ENCODE data around the gene ZNF331. TPM values are rescaled to one million over a fixed set of nuclear protein-coding genes. Genes with fewer than 3 reads are reported as not detected.

Gene ZNF331
- total RNA-seq, 1 experiment from 2014 or later, result 57.2 TPM

DNA sequence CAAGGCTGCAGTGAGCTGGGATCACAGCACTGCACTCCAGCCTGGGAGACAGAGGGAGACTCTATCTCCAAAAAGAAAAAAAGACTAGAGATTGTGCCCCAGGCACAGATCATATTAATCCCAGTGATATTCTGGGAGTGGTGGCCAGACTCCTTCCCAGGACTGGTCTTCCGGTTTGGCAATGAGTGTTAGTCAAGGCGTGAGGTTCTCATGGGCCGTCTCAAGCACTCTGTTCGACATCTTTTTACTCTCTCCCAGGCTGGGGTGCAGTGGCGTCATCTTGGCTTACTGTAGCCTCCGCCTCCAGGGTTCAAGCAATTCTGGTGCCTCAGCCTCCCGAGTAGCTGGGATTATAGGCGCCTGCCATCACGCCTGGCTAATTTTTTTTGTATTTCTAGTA, 88.5 kb downstream of the ZNF331 start:
- no peak overlapping the region for H3K18ac ChIP-seq (ENCODE audit: insufficient read length, low read depth, low read length)
- H2AK5ac ChIP-seq (ENCODE audit: insufficient read length, low read length), result no peak overlapping the region
- H3K9ac ChIP-seq (ENCODE audit: extremely low read depth, insufficient read length, low read length), result no peak overlapping the region
- H2BK20ac ChIP-seq (ENCODE audit: low read depth, low read length, poor library complexity, severe bottlenecking), result no peak overlapping the region
- H2BK5ac ChIP-seq (ENCODE audit: insufficient read length, low read length), result no peak overlapping the region
- no peak overlapping the region for H2BK120ac ChIP-seq (ENCODE audit: low read depth, low read length, poor library complexity, severe bottlenecking)
- no peak overlapping the region for H2BK15ac ChIP-seq (ENCODE audit: low read depth, low read length)
- H3K56ac ChIP-seq (ENCODE audit: insufficient read length, low read depth, low read length), result no peak overlapping the region
- H3K79me2 ChIP-seq (ENCODE audit: insufficient read depth, low read length), result no peaks in the 10 kb centered on the region
- Mint-ChIP-seq H3K27ac (peak overlapping the region in 1 of 3 experiments; percentile 59; a peak in 1 of 7 replicates), H3K4me3 (no peak overlapping the region), H3K9me3 (no peaks in the 10 kb centered on the region), H3K36me3 (ENCODE audit: insufficient read depth in 1 of 3, low read depth in 3 of 3) (no peaks in the 10 kb centered on the region), H3K27me3 (ENCODE audit: low read depth) (no peaks in the 10 kb centered on the region), H3K4me1 (peaks cover 9 to 12% of the 10 kb centered on the region in 2 experiments)
- no peak overlapping the region for H4K5ac ChIP-seq (ENCODE audit: insufficient read length, low read depth, low read length)
- no peak overlapping the region for H3K27ac ChIP-seq (ENCODE audit: insufficient read length, low read depth, low read length)
- H3K23me2 ChIP-seq (ENCODE audit: insufficient read length, low read depth, low read length, poor library complexity, severe bottlenecking), result no peaks in the 10 kb centered on the region
- H3T11ph ChIP-seq (ENCODE audit: low read length), result no peak overlapping the region
- H2AFZ ChIP-seq (ENCODE audit: low read length), result no peak overlapping the region
- no peaks in the 10 kb centered on the region for H3K79me1 ChIP-seq (ENCODE audit: insufficient read depth, low read depth, low read length, poor library complexity, severe bottlenecking)
- no peak overlapping the region for H3K14ac ChIP-seq (ENCODE audit: insufficient read depth, low read length)
- H3K4me2 ChIP-seq (ENCODE audit: insufficient read depth, insufficient read length, low read length), result no peak overlapping the region
- no peaks in the 10 kb centered on the region for H4K20me1 ChIP-seq (ENCODE audit: control insufficient read depth, insufficient read depth, insufficient read length)
- H3K9me3 ChIP-seq (ENCODE audit: control insufficient read depth, low read depth, low read length), result no peaks in the 10 kb centered on the region
- H3K23ac ChIP-seq (ENCODE audit: insufficient read length, low read depth, low read length), result no peak overlapping the region
- no peak overlapping the region for H4K8ac ChIP-seq (replicated peaks; ENCODE audit: insufficient read length, low read depth, low read length)
- no peak for DNase-seq
- TF ChIP-seq CTCF (conservative IDR thresholded peaks at IDR 0.05), result no peak
- H3K4ac ChIP-seq (ENCODE audit: low read depth, low read length), result no peak overlapping the region
- no peak overlapping the region for H2BK12ac ChIP-seq (ENCODE audit: insufficient read length, low read depth, low read length)
- H3K27me3 ChIP-seq (ENCODE audit: insufficient read depth, low read length), result no peaks in the 10 kb centered on the region
- no peaks in the 10 kb centered on the region for H3K4me1 ChIP-seq (ENCODE audit: insufficient read depth, low read length)
- no peak overlapping the region for H4K91ac ChIP-seq (ENCODE audit: insufficient read length, low read depth, low read length)
- no CpG with 5 or more reads among the region's 9 CpGs for WGBS (ENCODE audit: extremely low coverage, insufficient read length, low lambda C conversion rate)

Measured in H9 (cell line).